Muscle of leg (tissue), 16 donors: Measurements from ENCODE around the gene RFX6. TPM values are rescaled to one million over a fixed set of nuclear protein-coding genes. Genes with fewer than 3 reads are reported as not detected.
"Not testable (repeated sequence)": the region's sequence is repeated elsewhere in the genome, so short reads cannot be mapped to it uniquely, and the experiment has no call there.

Experiments used
- DNase-seq: peaks from one replicate; pipeline ENCODE4 v3.0.0; 2013
- H3K27ac ChIP-seq: one replicate; pipeline ENCODE4 v1.5.1; 2013; ENCODE audit warnings: mild to moderate bottlenecking, low read length, control low read depth
- H3K27me3 ChIP-seq: one replicate; pipeline ENCODE4 v1.6.1; 2013; ENCODE audit warnings: low read length; ENCODE audit not compliant: control insufficient read depth, insufficient read depth
- H3K36me3 ChIP-seq: one replicate; pipeline ENCODE4 v1.6.1; 2013; ENCODE audit warnings: low read length; ENCODE audit not compliant: control insufficient read depth, insufficient read depth
- H3K4me1 ChIP-seq: one replicate; pipeline ENCODE4 v1.6.1; 2013; ENCODE audit warnings: low read length; ENCODE audit not compliant: control insufficient read depth, insufficient read depth
- H3K4me3 ChIP-seq: one replicate; pipeline ENCODE4 v1.5.1; 2013; ENCODE audit warnings: low read length, control low read depth
- H3K9me3 ChIP-seq: replicated peaks from 2 replicates; pipeline ENCODE4 v1.6.1; 2013; ENCODE audit warnings: low read depth, low read length; ENCODE audit not compliant: control insufficient read depth
- WGBS: methylation state at CpG from one replicate; pipeline ENCODE4 v1.1.5; 2013; ENCODE audit warnings: missing lambda C conversion rate; ENCODE audit not compliant: insufficient coverage; 5-methylcytosine and 5-hydroxymethylcytosine counted together
- long read RNA-seq, 11 donors: transcript quantifications; one replicate each; lab custom pipeline, GENCODE V29; 2026
- polyA plus RNA-seq, 8 donors: library from polyadenylated mRNA; unstranded; fragments of 120-200 nt; gene quantifications; one replicate each; pipeline versions ENCODE4 v1.2.1 to v1.2.3, GENCODE V29; 2013; ENCODE audit warnings: inconsistent platforms in 1 of 8, low replicate concordance in 1 of 8; ENCODE audit not compliant: insufficient read length in 8 of 8, insufficient read depth in 1 of 8
- total RNA-seq: library from RNA; stranded (reverse); fragments of 120-200 nt; gene quantifications from one replicate; pipeline ENCODE4 v1.2.4, GENCODE V29; 2013

RFX6 gene, protein sequence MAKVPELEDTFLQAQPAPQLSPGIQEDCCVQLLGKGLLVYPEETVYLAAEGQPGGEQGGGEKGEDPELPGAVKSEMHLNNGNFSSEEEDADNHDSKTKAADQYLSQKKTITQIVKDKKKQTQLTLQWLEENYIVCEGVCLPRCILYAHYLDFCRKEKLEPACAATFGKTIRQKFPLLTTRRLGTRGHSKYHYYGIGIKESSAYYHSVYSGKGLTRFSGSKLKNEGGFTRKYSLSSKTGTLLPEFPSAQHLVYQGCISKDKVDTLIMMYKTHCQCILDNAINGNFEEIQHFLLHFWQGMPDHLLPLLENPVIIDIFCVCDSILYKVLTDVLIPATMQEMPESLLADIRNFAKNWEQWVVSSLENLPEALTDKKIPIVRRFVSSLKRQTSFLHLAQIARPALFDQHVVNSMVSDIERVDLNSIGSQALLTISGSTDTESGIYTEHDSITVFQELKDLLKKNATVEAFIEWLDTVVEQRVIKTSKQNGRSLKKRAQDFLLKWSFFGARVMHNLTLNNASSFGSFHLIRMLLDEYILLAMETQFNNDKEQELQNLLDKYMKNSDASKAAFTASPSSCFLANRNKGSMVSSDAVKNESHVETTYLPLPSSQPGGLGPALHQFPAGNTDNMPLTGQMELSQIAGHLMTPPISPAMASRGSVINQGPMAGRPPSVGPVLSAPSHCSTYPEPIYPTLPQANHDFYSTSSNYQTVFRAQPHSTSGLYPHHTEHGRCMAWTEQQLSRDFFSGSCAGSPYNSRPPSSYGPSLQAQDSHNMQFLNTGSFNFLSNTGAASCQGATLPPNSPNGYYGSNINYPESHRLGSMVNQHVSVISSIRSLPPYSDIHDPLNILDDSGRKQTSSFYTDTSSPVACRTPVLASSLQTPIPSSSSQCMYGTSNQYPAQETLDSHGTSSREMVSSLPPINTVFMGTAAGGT
- total RNA-seq = not detected
- polyA plus RNA-seq = under 1 TPM in 1 of 8 donors, not detected in 7; 0.06 TPM
- long read RNA-seq, donor 1 = 0 reads
- long read RNA-seq, donor 2 = 0 reads
- long read RNA-seq, donor 3 = 0 reads
- long read RNA-seq, donor 4 = 0 reads
- long read RNA-seq, donor 5 = 0 reads
- long read RNA-seq, donor 6 = 0 reads
- long read RNA-seq, donor 7 = 0 reads
- long read RNA-seq, donor 8 = 0 reads
- long read RNA-seq, donor 9 = 0 reads
- long read RNA-seq, donor 10 = 0 reads
- long read RNA-seq, donor 11 = 0 reads

GRCh38 chr6:116876635-116877611, at the start of gene RFX6:
TSS of gene RFX6 (plus strand) at chr6:116877242. CDS start at chr6:116877276, 34 bp downstream.
- Histone ChIP-seq H3K36me3 (no peaks in the 10 kb centered on the region), H3K4me3 (no peak within 1 kb of the TSS), H3K4me1 (peaks cover 9% of the 10 kb centered on the region), H3K27me3 (peaks cover 28% of the 10 kb centered on the region), H3K27ac (no peak within 1 kb of the TSS), H3K9me3 (no peaks in the 10 kb centered on the region)
- no peak for DNase-seq
- 1% methylated on average over 63 of the region's 73 CpGs for WGBS

DNA sequence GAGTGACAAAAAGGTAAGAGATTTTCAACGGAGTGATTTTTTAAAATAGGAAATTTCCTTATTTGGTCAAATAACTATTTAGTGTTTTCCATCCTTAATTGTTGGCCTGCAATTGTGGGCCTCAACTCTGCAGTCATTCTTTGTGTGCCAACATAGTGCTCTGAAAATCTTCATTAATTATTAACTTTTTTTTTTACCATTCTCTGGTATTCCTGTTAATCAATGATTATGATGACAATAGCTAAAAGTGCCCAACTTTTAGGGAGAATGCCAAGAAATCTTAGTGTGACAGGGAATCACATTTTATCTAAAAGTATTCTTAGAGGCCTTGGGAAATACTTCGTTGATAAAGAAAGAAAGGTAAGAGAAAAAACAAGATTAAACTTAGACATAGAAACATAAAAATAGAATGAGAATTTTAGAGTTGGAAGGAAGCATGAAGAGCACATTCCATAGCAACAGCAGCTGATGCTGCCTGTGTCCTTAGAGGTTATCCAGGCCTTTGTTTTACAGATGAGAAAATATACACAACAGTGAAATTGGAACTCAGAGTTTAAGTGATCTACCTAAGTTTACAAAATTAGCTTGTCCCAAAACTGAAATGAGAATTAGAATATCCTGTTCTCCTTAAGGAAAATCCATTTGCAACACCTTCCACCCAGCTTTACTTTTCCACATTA, 49.3 kb upstream of the RFX6 start:
- H3K27ac ChIP-seq = no peak overlapping the region
- no peak overlapping the region for H3K4me3 ChIP-seq
- no peaks in the 10 kb centered on the region for H3K27me3 ChIP-seq
- H3K36me3 ChIP-seq = no peaks in the 10 kb centered on the region
- H3K9me3 ChIP-seq = no peaks in the 10 kb centered on the region
- no peaks in the 10 kb centered on the region for H3K4me1 ChIP-seq
- DNase-seq = no peak
- no CpG with 5 or more reads among the region's 2 CpGs for WGBS

DNA sequence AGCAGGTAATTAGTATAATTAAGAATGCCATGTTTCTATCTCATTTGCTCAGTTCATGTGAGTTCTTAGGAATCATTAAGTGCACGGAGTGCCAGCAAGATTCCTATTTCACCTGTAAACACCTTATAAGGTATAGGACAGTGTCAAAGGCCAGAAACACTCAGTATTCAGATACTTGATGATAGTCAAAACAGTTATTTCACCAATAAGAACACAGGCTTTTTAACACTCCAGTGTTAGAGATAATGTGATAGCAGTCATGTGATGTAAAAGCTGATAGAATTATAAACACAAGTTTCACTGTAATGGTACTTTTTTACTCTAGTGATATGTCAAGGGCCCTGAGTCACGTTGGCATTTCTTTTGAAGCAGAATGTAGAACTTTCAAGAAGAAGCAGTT, 48.1 kb upstream of the RFX6 start, which contains the start of gene GPRC6A:
TSS of gene GPRC6A (minus strand) at position 101 of the 400 bp plus-strand sequence. CDS start at position 31, 70 bp downstream.
- WGBS = no CpG with 5 or more reads among the region's 2 CpGs
- no peaks in the 10 kb centered on the region for H3K27me3 ChIP-seq

DNA sequence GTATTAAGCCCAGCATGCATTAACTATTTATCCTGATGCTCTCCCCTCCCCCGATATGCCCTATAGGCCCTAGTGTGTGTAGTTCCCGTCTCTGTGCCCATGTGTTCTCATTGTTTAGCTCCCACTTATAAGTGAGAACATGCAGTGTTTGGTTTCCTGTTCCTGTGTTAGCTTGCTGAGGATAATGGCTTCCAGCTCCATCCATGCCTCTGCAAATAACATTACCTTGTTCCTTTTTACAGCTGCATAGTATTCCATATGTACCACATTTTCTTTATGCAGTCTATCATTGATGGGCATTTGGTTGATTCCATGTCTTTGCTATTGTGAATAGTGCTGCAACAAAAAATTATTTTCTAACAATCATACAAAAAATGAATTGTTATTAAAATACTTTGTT, 42.5 kb upstream of the RFX6 start:
- H3K36me3 ChIP-seq, H3K9me3 ChIP-seq, H3K4me3 ChIP-seq, DNase-seq, H3K4me1 ChIP-seq, H3K27me3 ChIP-seq, H3K27ac ChIP-seq: not testable (repeated sequence)
- no CpG with 5 or more reads among the region's 2 CpGs for WGBS

More for the DNA sequence above, 48.1 kb upstream of the RFX6 start, which contains the start of gene GPRC6A:
- Histone ChIP-seq H3K9me3 (no peaks in the 10 kb centered on the region), H3K4me1 (no peaks in the 10 kb centered on the region), H3K4me3 (no peak within 1 kb of the TSS), H3K36me3 (no peaks in the 10 kb centered on the region), H3K27ac (no peak within 1 kb of the TSS)
- no peak for DNase-seq

DNA sequence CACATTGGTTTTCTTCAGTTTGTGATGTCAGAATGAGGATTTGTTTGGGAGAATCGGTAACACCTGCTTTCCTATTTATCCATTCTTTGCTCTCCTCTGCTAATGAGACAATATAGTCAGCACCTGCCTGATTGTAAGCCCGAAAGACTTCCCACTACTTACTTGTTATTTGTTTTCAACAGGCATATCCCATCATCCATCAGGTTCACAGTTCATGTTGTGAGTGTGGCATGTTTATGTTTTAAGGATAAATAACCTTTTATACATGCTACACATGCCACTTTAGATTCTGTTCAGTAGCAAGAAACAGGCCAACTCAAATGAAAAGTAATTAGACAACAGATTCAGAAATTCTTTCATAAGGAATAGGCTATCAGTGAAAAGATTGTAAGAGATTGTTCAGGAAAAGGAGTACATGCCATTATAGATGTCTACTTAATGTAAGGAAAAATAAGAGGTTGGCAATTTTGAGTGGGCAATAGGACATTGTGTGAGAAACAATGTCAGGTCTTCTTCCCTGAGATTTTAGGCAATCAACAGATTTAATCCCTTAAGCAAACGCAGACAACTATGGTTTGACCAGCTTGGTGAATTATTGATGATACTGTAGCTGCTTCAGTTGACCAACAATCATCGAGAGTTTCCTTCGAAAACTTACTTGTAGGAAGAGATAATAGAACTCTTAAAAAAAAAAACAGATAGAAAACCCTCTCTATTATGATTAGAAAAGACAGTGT, 40.3 kb upstream of the RFX6 start:
- no peaks in the 10 kb centered on the region for H3K36me3 ChIP-seq
- WGBS = no CpG with 5 or more reads among the region's 5 CpGs
- H3K4me1 ChIP-seq = no peaks in the 10 kb centered on the region
- no peaks in the 10 kb centered on the region for H3K9me3 ChIP-seq
- no peaks in the 10 kb centered on the region for H3K27me3 ChIP-seq
- H3K27ac ChIP-seq = no peak overlapping the region
- no peak for DNase-seq
- no peak overlapping the region for H3K4me3 ChIP-seq

DNA sequence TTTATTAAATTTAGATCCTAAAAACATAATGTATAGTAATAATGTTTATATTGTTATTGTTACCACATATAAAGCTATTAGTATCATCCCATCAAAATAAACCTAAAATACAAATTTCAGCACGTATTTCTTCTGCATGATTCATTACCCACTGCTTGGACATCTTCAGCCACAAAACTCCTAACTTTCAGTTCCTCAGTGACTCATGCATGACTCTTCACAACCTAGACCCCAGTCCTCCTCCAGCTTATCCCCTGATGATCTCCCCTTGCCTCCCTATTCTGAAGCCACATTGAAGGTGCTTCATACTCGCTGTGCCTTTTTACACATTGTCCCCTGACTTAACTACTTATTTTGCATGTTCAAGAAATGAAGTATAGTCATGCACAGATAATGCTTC, 37.0 kb upstream of the RFX6 start:
- no peak overlapping the region for H3K4me3 ChIP-seq
- H3K27me3 ChIP-seq = no peaks in the 10 kb centered on the region
- no peaks in the 10 kb centered on the region for H3K9me3 ChIP-seq
- DNase-seq = no peak
- no peak overlapping the region for H3K27ac ChIP-seq
- H3K36me3 ChIP-seq = no peaks in the 10 kb centered on the region
- 33% methylated on average over 1 of the region's 2 CpGs for WGBS
- no peaks in the 10 kb centered on the region for H3K4me1 ChIP-seq

DNA sequence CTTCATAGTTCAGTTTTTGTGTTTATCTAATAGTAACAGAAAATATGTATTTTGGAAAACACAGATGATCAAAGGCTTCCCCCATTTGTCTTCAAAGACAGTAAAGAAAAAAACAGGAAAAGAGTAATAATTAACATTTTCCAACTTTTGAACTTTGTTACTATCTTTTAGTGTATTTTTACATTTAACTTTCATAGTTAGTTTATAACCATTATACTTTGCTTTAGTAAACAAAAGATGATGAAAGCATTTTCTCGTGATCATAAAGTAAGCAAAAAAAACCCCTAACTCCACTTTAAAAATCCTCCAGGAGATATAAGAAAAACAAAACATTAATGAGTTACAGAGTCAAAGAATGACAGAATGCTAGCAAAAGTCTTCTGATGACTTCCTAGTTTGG, 34.6 kb upstream of the RFX6 start:
- WGBS = no CpG with 5 or more reads among the region's 1 CpG
- Histone ChIP-seq H3K27me3 (no peaks in the 10 kb centered on the region), H3K4me1 (no peaks in the 10 kb centered on the region), H3K27ac (no peak overlapping the region), H3K4me3 (no peak overlapping the region), H3K36me3 (no peaks in the 10 kb centered on the region), H3K9me3 (no peaks in the 10 kb centered on the region)
- DNase-seq = no peak

DNA sequence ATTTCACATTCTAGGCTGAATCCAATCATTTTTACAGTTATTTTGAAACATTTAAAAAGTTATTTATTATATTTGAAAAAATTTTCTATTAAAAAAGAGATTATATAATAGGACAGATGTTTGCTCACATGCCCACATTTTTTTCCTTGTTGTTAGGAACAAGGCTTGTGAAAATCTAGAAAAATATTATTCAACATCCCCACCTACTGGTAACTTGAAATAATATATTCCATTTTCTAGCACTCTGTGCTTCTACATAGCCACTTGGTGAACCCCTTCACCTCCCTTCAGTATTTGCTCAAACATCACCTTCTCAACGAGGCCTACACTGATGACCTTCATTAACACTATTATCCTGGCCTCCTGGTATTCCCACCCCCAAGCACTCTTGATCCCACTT, 29.8 kb upstream of the RFX6 start:
- H3K27ac ChIP-seq = no peak overlapping the region
- WGBS = 14% methylated on average over 1 of the region's 1 CpG
- no peaks in the 10 kb centered on the region for H3K9me3 ChIP-seq
- no peaks in the 10 kb centered on the region for H3K4me1 ChIP-seq
- DNase-seq = peak; percentile 45
- H3K27me3 ChIP-seq = no peaks in the 10 kb centered on the region
- H3K36me3 ChIP-seq = no peaks in the 10 kb centered on the region
- H3K4me3 ChIP-seq = no peak overlapping the region
